Measurements from ENCODE around the gene PPID. TPM values are rescaled to one million over a fixed set of nuclear protein-coding genes. Genes with fewer than 3 reads are reported as not detected.

PPID gene
- total and polyA plus RNA-seq, 9 of the 15 experiments (the other 6 are each of a cell fraction or from before 2014, with no cell fraction given) = 46.5 to 160 (median 98.6) TPM

DNA sequence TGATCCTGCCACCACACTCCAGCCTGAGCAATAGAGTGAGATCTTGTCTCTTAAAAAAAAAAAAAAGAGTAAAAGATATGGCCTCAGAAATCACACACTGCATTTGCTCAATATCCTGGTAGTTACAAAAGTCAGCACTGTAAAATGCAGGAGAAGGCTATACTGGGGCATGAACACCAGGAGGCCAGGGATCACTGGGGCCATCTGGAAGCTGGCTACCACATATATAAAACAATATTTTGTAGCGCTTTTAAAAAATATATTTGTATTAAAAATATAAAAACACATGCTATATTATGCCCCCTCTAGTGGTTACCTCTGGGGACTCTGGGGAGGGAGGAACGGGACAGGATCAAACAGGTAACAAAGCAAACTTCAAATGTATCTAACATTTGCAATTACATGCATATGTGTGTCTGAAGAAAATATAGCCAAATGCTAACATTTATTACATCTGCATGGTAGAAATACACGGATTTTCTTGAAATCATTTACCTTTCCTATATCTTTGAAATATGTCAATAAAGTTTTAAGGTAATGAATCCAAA is 55.5 kb downstream of the PPID start (continued):
- no peak for TF ChIP-seq CEBPG (CRISPR knock-in tag; IDR thresholded peaks at IDR 0.05)
- 0 out of 4 replicates have a peak, but pooled peaks of 1 of the 2 experiments have one; percentile 19 for TF ChIP-seq CEBPG (tag; conservative IDR thresholded peaks at IDR 0.05 in 1 of 2, IDR thresholded peaks at IDR 0.05 in 1 of 2)
- 0 out of 2 replicates have a peak, but pooled peaks have one; percentile 48 for TF ChIP-seq NBN (IDR thresholded peaks at IDR 0.05; ENCODE audit: low read depth)
- no peak for TF ChIP-seq ETV5 (CRISPR knock-in tag; IDR thresholded peaks at IDR 0.05; ENCODE audit: low read depth)
- peak; percentile 21 for TF ChIP-seq RBM25 (IDR thresholded peaks at IDR 0.05; ENCODE audit: low read depth, low read length, severe bottlenecking)
- TF ChIP-seq ZFP36 (IDR thresholded peaks at IDR 0.05; ENCODE audit: low read depth, low read length, partially characterized antibody) = peak; percentile 83
- no peak for TF ChIP-seq ATF1 (CRISPR knock-in tag; IDR thresholded peaks at IDR 0.05)
- TF ChIP-seq ATF1 (tag; IDR thresholded peaks at IDR 0.05) = no peak
- peak; percentile 22 to 38; a peak in 3 of 4 replicates for TF ChIP-seq RAD21 (CRISPR knock-in tag; conservative IDR thresholded peaks at IDR 0.05 in 1 of 2, IDR thresholded peaks at IDR 0.05 in 1 of 2)
- no peak for TF ChIP-seq FUS (optimal IDR thresholded peaks at IDR 0.05; ENCODE audit: low read depth, low read length)
- no peak for TF ChIP-seq TOE1 (IDR thresholded peaks at IDR 0.05; ENCODE audit: borderline replicate concordance)
- no peak for TF ChIP-seq TOE1 (CRISPR knock-in tag; IDR thresholded peaks at IDR 0.05; ENCODE audit: borderline replicate concordance, low read depth)
- TF ChIP-seq, protein P1, sequence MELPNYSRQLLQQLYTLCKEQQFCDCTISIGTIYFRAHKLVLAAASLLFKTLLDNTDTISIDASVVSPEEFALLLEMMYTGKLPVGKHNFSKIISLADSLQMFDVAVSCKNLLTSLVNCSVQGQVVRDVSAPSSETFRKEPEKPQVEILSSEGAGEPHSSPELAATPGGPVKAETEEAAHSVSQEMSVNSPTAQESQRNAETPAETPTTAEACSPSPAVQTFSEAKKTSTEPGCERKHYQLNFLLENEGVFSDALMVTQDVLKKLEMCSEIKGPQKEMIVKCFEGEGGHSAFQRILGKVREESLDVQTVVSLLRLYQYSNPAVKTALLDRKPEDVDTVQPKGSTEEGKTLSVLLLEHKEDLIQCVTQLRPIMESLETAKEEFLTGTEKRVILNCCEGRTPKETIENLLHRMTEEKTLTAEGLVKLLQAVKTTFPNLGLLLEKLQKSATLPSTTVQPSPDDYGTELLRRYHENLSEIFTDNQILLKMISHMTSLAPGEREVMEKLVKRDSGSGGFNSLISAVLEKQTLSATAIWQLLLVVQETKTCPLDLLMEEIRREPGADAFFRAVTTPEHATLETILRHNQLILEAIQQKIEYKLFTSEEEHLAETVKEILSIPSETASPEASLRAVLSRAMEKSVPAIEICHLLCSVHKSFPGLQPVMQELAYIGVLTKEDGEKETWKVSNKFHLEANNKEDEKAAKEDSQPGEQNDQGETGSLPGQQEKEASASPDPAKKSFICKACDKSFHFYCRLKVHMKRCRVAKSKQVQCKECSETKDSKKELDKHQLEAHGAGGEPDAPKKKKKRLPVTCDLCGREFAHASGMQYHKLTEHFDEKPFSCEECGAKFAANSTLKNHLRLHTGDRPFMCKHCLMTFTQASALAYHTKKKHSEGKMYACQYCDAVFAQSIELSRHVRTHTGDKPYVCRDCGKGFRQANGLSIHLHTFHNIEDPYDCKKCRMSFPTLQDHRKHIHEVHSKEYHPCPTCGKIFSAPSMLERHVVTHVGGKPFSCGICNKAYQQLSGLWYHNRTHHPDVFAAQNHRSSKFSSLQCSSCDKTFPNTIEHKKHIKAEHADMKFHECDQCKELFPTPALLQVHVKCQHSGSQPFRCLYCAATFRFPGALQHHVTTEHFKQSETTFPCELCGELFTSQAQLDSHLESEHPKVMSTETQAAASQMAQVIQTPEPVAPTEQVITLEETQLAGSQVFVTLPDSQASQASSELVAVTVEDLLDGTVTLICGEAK (IDR thresholded peaks at IDR 0.05) = peak; percentile 61
- TF ChIP-seq, protein P1 (CRISPR knock-in tag; IDR thresholded peaks at IDR 0.05) = no peak
- no peak for TF ChIP-seq PCBP1 (IDR thresholded peaks at IDR 0.05; ENCODE audit: low read depth, low read length, poor library complexity, severe bottlenecking)
- TF ChIP-seq NR1H2 (CRISPR knock-in tag; IDR thresholded peaks at IDR 0.05) = no peak
- TF ChIP-seq EP300 (IDR thresholded peaks at IDR 0.05; ENCODE audit: low read length) = 0 out of 2 replicates have a peak, but pooled peaks have one; percentile 12
- TF ChIP-seq ZNF644 (tag; IDR thresholded peaks at IDR 0.05; ENCODE audit: low read depth) = no peak
- TF ChIP-seq CEBPB (tag; IDR thresholded peaks at IDR 0.05) = peak; percentile 19; the same call in 1 of the 2 replicates
